CD4-positive, alpha-beta T cell treated with Interleukin-17A for 4 hours (primary cell): Measurements from ENCODE around the gene ERGIC1.

Source experiments
- DNase-seq: peaks from one replicate; pipeline ENCODE4 v3.0.0-alpha.2; 2020; ENCODE audit warnings: mixed read lengths

The ERGIC1 gene

GRCh38 chr5:172990776-172991175 is 156.7 kb downstream of the ERGIC1 start:
- DNase-seq = no peak

GRCh38 chr5:172994405-172994804 is 160.4 kb downstream of the ERGIC1 start:
- no peak for DNase-seq

- no peak for DNase-seq
Observed at GRCh38 chr5:172999372-172999973, 165.4 kb downstream of the ERGIC1 start.

- no peak for DNase-seq
Observed at GRCh38 chr5:172999974-173000373, 165.9 kb downstream of the ERGIC1 start.

- DNase-seq = peak; percentile 14
Observed at GRCh38 chr5:173001229-173001841, 167.3 kb downstream of the ERGIC1 start.
